NCI-H1694 (cell line): Measurements from ENCODE around the gene SCYL1.

ENCODE experiments used
- DNase-seq: peaks from one replicate; lab custom pipeline; 2025; lab: John Stamatoyannopoulos, UW

The SCYL1 gene

DNA sequence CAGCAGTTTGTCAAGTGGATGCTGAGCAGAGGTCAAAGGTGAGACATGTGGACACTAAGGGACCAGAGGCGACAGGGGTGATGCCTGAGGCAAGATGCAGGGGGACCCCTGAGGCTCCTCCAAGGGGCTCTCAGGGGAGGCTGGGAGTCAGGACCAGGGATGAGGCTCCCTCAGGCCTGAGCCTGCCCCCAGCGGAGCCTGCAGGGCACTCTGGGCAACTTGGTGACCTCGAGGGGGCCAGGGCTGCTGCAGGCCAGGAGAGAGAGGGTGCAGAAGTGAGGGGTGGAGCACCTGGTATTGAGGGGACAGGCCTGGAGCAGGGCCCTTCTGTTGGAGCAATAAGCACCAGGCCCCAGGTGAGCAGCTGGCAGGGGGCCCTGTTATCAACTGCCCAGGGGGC is 57.0 kb downstream of the SCYL1 start:
- no peak for DNase-seq

DNA sequence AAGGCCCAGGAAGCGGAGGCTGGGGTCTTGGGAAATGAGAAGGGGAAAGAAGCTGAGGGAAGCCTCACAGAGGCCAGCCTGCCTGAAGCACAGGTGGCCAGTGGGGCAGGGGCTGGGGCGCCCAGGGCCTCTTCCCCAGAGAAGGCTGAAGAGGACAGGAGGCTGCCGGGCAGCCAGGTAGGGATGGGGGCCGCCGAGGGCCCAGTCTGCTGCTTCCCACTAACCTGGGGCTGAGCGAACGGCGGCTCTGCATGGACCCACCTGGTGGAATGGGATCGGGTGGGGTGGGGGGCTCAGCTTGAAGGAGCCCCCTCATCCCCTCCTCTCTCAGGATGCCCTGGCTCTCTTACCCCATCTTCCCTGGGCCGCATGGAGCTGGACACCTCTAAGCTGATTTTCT is 58.7 kb downstream of the SCYL1 start:
- no peak for DNase-seq

DNA sequence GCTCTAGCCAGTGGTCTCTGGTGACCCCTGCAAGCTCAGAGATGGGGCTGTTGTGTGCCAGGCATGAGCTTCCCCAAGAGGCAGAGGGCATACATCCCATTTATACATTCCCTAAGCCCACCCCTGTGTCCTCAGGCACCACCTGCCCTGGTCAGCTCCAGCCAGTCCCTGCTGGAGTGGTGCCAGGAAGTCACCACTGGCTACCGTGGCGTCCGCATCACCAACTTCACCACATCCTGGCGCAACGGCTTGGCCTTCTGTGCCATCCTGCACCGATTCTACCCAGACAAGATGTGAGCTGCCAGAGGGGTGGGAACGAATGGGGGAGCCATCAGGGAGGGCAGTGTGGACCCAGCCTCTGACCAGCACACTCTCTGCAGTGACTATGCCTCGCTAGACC is 59.2 kb downstream of the SCYL1 start:
- DNase-seq, result no peak

DNA sequence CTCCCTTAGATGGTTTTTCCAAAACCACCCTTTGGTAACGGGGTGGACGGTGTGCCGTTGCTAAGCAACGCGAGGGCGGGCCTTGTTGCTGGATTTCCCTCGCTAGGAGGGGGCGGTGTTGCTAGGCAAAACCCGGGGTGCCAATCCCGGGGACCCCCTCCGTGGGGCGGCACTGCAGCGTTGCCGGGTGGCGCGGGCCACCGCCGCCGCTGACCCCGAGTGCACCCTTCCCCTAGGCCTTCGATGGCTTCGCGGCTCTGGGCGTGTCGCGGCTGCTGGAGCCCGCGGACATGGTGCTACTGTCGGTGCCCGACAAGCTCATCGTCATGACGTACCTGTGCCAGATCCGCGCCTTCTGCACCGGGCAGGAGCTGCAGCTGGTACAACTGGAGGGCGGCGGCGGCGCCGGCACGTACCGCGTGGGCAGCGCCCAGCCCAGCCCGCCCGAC is 59.9 kb downstream of the SCYL1 start:
- DNase-seq, result no peak

DNA sequence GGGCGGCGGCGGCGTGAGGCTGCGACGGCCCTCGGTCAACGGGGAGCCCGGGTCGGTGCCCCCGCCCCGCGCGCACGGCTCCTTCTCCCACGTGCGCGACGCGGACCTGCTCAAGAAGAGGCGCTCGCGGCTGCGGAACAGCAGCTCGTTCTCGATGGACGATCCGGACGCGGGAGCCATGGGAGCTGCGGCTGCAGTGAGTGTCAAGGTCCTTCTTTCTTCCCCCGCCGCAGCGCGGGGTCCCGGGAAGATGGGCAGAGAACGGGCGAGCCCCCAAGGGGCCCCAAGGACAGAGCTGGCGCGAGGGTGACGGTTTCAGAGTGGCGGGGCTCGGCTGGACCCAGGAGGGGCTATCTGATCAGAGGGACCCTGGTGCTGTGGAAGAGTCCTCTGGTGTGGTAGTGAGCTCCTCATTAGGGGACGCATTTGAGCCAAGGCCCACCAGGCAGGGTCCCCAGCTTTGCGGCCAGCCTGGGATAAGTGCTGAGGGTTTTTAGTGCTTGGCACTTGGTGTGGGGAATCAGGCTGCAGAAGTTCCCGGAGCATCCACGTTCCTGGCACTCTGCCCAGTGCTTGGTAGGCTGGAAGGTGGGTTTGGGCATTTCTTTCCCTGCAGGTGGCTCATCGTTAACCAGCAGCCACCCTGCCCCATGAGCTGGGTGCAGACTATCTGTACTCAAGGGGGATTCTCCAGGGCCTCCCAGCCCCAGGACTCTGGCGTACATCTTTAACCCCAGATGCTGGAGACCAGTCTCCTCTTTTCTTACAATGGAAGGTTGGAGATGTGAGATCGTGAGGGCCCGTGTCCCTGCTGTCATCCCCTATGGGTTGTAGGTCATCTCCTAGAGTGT is 60.7 kb downstream of the SCYL1 start:
- DNase-seq, result no peak

DNA sequence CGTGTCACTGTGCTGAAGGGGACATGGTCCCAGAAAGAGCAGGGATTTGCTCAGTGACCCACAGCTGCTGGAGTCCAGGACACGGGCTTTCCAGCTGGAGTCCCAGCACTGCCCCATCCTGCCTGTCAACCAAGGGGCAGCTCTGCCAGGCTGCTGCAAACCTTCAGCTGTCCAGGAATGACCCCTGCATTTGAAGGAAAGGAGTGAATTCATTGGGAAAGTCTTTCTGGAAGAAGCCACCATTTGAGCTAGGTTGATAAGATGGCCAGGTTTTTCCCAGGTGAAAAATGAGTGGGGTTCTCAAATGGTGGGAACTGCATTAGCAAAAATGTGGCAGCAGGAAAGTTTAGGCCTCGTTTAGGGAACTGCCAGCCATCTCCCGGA is 61.4 kb downstream of the SCYL1 start:
- DNase-seq, result no peak

DNA sequence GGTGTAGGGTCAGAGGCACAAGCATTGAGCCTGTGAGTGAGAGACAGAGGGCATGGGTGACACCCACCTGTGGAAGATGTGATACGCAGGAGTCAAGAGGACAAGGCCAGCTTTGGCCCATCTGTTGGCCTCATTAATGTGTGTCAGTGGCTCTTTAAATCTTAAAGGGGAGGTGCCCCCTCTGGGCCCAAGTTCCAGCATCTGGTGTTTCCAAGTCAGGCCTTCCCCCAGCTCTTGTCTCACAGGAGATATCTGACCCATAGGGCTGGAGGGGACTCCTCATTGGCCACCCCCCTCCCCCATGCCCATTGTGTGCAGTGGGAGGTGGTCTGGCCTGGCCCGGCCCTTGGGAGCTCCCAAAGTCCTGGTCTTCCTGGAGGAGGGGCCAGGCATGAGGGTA is 61.8 kb downstream of the SCYL1 start:
- no peak for DNase-seq
